ENCODE data around the gene KCNQ2. TPM values are rescaled to one million over a fixed set of nuclear protein-coding genes. Genes with fewer than 3 reads are reported as not detected.

The KCNQ2 gene
- total and polyA plus RNA-seq, 12 donors: 0.69 to 81.6 (median 10.3) TPM; not detected in 3

GRCh38 chr20:63419299-63419698 is 53.2 kb downstream of the KCNQ2 start:
- H3K9me3 ChIP-seq (replicated peaks in 1 of 3): no peaks in the 10 kb centered on the region
- H3K27ac ChIP-seq: no peak overlapping the region
- 81 to 85% (median 84%) methylated on average over 20 to 24 of the region's 24 CpGs for WGBS, 4 donors
- intact Hi-C loops (cut with DNase I): no loop called here
- no peak for TF ChIP-seq POLR2A (IDR thresholded peaks at IDR 0.05)
- no peak for TF ChIP-seq CTCF (IDR thresholded peaks at IDR 0.05)
- no peaks in the 10 kb centered on the region for H3K4me1 ChIP-seq (replicated peaks in 1 of 2)
- H3K4me3 ChIP-seq: no peak overlapping the region
- no peaks in the 10 kb centered on the region for H3K36me3 ChIP-seq (replicated peaks in 1 of 2)
- H3K27me3 ChIP-seq: no peaks in the 10 kb centered on the region
- DNase-seq: no peak

GRCh38 chr20:63418617-63419016 is 53.8 kb downstream of the KCNQ2 start:
- 59 to 73% (median 69%) methylated on average over 7 to 16 of the region's 16 CpGs for WGBS, 4 donors
- no peaks in the 10 kb centered on the region for H3K27me3 ChIP-seq
- intact Hi-C loops (cut with DNase I): no loop called here

GRCh38 chr20:63417738-63418120 is 54.7 kb downstream of the KCNQ2 start:
- DNase-seq: no peak
- intact Hi-C loops (cut with DNase I): no loop called here
- Histone ChIP-seq H3K9me3 (replicated peaks in 1 of 3) (no peaks in the 10 kb centered on the region), H3K36me3 (replicated peaks in 1 of 2) (no peaks in the 10 kb centered on the region), H3K4me1 (replicated peaks in 1 of 2) (no peaks in the 10 kb centered on the region), H3K27me3 (no peaks in the 10 kb centered on the region), H3K27ac (no peak overlapping the region), H3K4me3 (no peak overlapping the region)
- no peak for TF ChIP-seq POLR2A (IDR thresholded peaks at IDR 0.05)
- no peak for TF ChIP-seq CTCF (IDR thresholded peaks at IDR 0.05)
- WGBS, 4 donors: 44 to 70% (median 58%) methylated on average over 6 to 23 of the region's 23 CpGs

More at GRCh38 chr20:63418617-63419016, 53.8 kb downstream of the KCNQ2 start:
- Histone ChIP-seq H3K36me3 (replicated peaks in 1 of 2) (no peaks in the 10 kb centered on the region), H3K4me3 (no peak overlapping the region), H3K4me1 (replicated peaks in 1 of 2) (no peaks in the 10 kb centered on the region), H3K27ac (no peak overlapping the region), H3K9me3 (replicated peaks in 1 of 3) (no peaks in the 10 kb centered on the region)
- TF ChIP-seq POLR2A (IDR thresholded peaks at IDR 0.05): no peak
- TF ChIP-seq CTCF (IDR thresholded peaks at IDR 0.05): no peak
- no peak for DNase-seq

- Histone ChIP-seq H3K4me1 (replicated peaks in 1 of 2) (no peaks in the 10 kb centered on the region), H3K27ac (no peak overlapping the region), H3K27me3 (no peaks in the 10 kb centered on the region), H3K9me3 (replicated peaks in 1 of 3) (no peaks in the 10 kb centered on the region), H3K4me3 (no peak overlapping the region), H3K36me3 (replicated peaks in 1 of 2) (no peaks in the 10 kb centered on the region)
- intact Hi-C loops (cut with DNase I): no loop called here
- no peak for TF ChIP-seq POLR2A (IDR thresholded peaks at IDR 0.05)
- WGBS, 4 donors: 57 to 66% (median 63%) methylated on average over 13 to 25 of the region's 25 CpGs
- DNase-seq: no peak
These were observed 55.2 kb downstream of the KCNQ2 start for GRCh38 chr20:63417097-63417737.

- TF ChIP-seq POLR2A (IDR thresholded peaks at IDR 0.05) (no peak), CTCF (IDR thresholded peaks at IDR 0.05) (no peak)
- intact Hi-C loops (cut with DNase I): no loop called here
- 72 to 79% (median 74%) methylated on average over 8 to 24 of the region's 24 CpGs for whole genome bisulfite sequencing, 4 donors
- Histone ChIP-seq H3K36me3 (replicated peaks in 1 of 2) (no peaks in the 10 kb centered on the region), H3K4me3 (no peak overlapping the region), H3K27me3 (no peaks in the 10 kb centered on the region), H3K9me3 (replicated peaks in 1 of 3) (no peaks in the 10 kb centered on the region), H3K27ac (no peak overlapping the region), H3K4me1 (replicated peaks in 1 of 2) (no peaks in the 10 kb centered on the region)
- no peak for DNase-seq
These were observed 55.8 kb downstream of the KCNQ2 start for GRCh38 chr20:63416631-63417030.

All from adrenal gland (tissue), 12 donors.